Muscle of back (tissue), 13 donors: ENCODE data around the gene TPM1. TPM values are rescaled to one million over a fixed set of nuclear protein-coding genes. Genes with fewer than 3 reads are reported as not detected.
"Not testable (repeated sequence)": the region's sequence is repeated elsewhere in the genome, so short reads cannot be mapped to it uniquely, and the experiment has no call there.

Source experiments
- DNase-seq, 3 donors: peaks; one replicate each; pipeline versions ENCODE4 v3.0.0 to v3.0.0-alpha.2; 2013
- long read RNA-seq, 9 donors: transcript quantifications; one replicate each; lab custom pipeline, GENCODE V29; 2026
- polyA plus RNA-seq, 10 donors: library from polyadenylated mRNA; unstranded; fragments of 120-200 nt; gene quantifications; one replicate each; pipeline ENCODE4 v1.2.1, GENCODE V29; 2013; ENCODE audit not compliant: insufficient read length in 10 of 10

The TPM1 gene
- 1,000 to 10,000 TPM; 2,228 to 6,779 (median 5,546) TPM for polyA plus RNA-seq
- long read RNA-seq, donor 1, transcript TPM1-233 (2 exons, 3,957 nt) = minor isoform, 46 of 3,733 reads
- long read RNA-seq, donor 1, transcript TPM1-222 (2 exons, 537 nt) = minor isoform, 76 of 3,733 reads
- long read RNA-seq, donor 1, transcript TPM1-207 (10 exons, 1,049 nt) = major isoform, 1,880 of 3,733 reads
- long read RNA-seq, donor 1, transcript TPM1-206 (9 exons, 1,717 nt) = minor isoform, 5 of 3,733 reads
- long read RNA-seq, donor 1, partial matches to known transcripts = 1,492 of 3,733 reads
- long read RNA-seq, donor 1, other reads (novel, unspliced or antisense) = 220 of 3,733 reads
- long read RNA-seq, donor 2, transcript TPM1-222 (2 exons, 537 nt) = minor isoform, 113 of 4,607 reads
- long read RNA-seq, donor 2, transcript TPM1-213 (2 exons, 658 nt) = minor isoform, 5 of 4,607 reads
- long read RNA-seq, donor 2, transcript TPM1-233 (2 exons, 3,957 nt) = minor isoform, 42 of 4,607 reads
- long read RNA-seq, donor 2, transcript TPM1-207 (10 exons, 1,049 nt) = major isoform, 2,098 of 4,607 reads
- long read RNA-seq, donor 2, partial matches to known transcripts = 2,251 of 4,607 reads
- long read RNA-seq, donor 2, other reads (novel, unspliced or antisense) = 85 of 4,607 reads
- long read RNA-seq, donor 3, partial matches to known transcripts = 0 of 4 reads
- long read RNA-seq, donor 3, other reads (novel, unspliced or antisense) = 0 of 4 reads
- long read RNA-seq, donor 4, transcript TPM1-207 (10 exons, 1,049 nt) = major isoform, 1,449 of 2,896 reads
- long read RNA-seq, donor 4, transcript TPM1-233 (2 exons, 3,957 nt) = minor isoform, 26 of 2,896 reads
- long read RNA-seq, donor 4, transcript TPM1-222 (2 exons, 537 nt) = minor isoform, 43 of 2,896 reads
- long read RNA-seq, donor 4, partial matches to known transcripts = 988 of 2,896 reads
- long read RNA-seq, donor 4, other reads (novel, unspliced or antisense) = 381 of 2,896 reads
- long read RNA-seq, donor 5, transcript TPM1-213 (2 exons, 658 nt) = minor isoform, 11 of 4,634 reads
- long read RNA-seq, donor 5, transcript TPM1-233 (2 exons, 3,957 nt) = minor isoform, 99 of 4,634 reads
- long read RNA-seq, donor 5, transcript TPM1-222 (2 exons, 537 nt) = minor isoform, 93 of 4,634 reads
- long read RNA-seq, donor 5, transcript TPM1-207 (10 exons, 1,049 nt) = major isoform, 1,944 of 4,634 reads
- long read RNA-seq, donor 5, partial matches to known transcripts = 2,213 of 4,634 reads
- long read RNA-seq, donor 5, other reads (novel, unspliced or antisense) = 256 of 4,634 reads
- long read RNA-seq, donor 6, transcript TPM1-233 (2 exons, 3,957 nt) = minor isoform, 33 of 4,851 reads
- long read RNA-seq, donor 6, transcript TPM1-222 (2 exons, 537 nt) = minor isoform, 86 of 4,851 reads
- long read RNA-seq, donor 6, transcript TPM1-207 (10 exons, 1,049 nt) = major isoform, 2,473 of 4,851 reads
- long read RNA-seq, donor 6, partial matches to known transcripts = 1,930 of 4,851 reads
- long read RNA-seq, donor 6, other reads (novel, unspliced or antisense) = 307 of 4,851 reads
- long read RNA-seq, donor 7, transcript TPM1-206 (9 exons, 1,717 nt) = minor isoform, 7 of 2,366 reads
- long read RNA-seq, donor 7, transcript TPM1-207 (10 exons, 1,049 nt) = major isoform, 1,234 of 2,366 reads
- long read RNA-seq, donor 7, transcript TPM1-222 (2 exons, 537 nt) = minor isoform, 27 of 2,366 reads
- long read RNA-seq, donor 7, transcript TPM1-233 (2 exons, 3,957 nt) = minor isoform, 23 of 2,366 reads
- long read RNA-seq, donor 7, partial matches to known transcripts = 933 of 2,366 reads
- long read RNA-seq, donor 7, other reads (novel, unspliced or antisense) = 131 of 2,366 reads
- long read RNA-seq, donor 8, transcript TPM1-222 (2 exons, 537 nt) = minor isoform, 39 of 1,250 reads
- long read RNA-seq, donor 8, transcript TPM1-207 (10 exons, 1,049 nt) = major isoform, 551 of 1,250 reads
- long read RNA-seq, donor 8, transcript TPM1-233 (2 exons, 3,957 nt) = minor isoform, 16 of 1,250 reads
- long read RNA-seq, donor 8, transcript TPM1-206 (9 exons, 1,717 nt) = minor isoform, 6 of 1,250 reads
- long read RNA-seq, donor 8, partial matches to known transcripts = 559 of 1,250 reads
- long read RNA-seq, donor 8, other reads (novel, unspliced or antisense) = 60 of 1,250 reads
- long read RNA-seq, donor 9, transcript TPM1-207 (10 exons, 1,049 nt) = major isoform, 351 of 698 reads
- long read RNA-seq, donor 9, transcript TPM1-233 (2 exons, 3,957 nt) = minor isoform, 16 of 698 reads
- long read RNA-seq, donor 9, transcript TPM1-222 (2 exons, 537 nt) = minor isoform, 10 of 698 reads
- long read RNA-seq, donor 9, partial matches to known transcripts = 293 of 698 reads
- long read RNA-seq, donor 9, other reads (novel, unspliced or antisense) = 22 of 698 reads

GRCh38 chr15:63041974-63042876 is at the start of gene TPM1:
Gene TPM1 (plus strand): TSS chr15:63042747. CDS start chr15:63042830, 83 bp downstream.
- peak; percentile 74 to 95 (median 82) for DNase-seq

DNA sequence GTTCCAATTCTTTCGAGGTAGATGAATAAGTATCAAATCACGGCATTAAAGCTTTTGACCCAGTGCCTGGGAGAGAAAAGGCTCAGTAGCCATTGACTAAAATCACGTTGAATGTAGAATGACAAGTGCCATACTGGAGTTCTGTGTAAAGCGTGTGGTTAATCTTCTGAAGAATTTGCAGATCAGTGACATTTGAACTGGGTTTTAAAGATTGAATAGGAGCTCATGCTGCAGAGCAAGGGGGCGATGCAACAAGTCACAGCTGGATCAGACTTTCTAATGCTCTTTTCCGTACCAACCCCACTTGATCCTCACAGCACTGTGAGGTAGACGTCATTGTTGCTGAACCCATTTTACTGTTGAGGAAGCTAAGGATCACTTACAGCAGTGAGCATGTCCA is 49.5 kb upstream of the TPM1 start:
- DNase-seq = no peak

GRCh38 chr15:62993632-62994031 is 48.9 kb upstream of the TPM1 start:
- DNase-seq = not testable (repeated sequence)

DNA sequence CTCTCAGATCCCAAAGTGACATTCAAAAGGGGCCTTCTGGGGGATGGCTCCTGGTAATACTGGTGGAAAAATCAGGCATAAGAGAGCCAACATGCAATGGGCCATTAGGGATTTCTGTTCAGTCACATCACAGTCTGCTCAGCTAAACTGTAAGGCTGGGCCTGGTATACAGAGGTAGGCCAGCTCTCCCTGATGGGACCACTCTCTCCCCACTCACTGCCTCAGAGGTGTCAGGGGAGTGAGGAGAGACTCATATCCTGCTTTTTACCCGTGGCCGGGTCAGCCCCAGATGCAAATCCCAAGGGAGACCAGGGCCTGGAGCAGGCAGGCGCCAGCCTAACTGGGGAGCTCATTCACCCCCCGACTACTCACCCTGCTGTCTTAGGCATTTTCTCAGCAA is 48.1 kb upstream of the TPM1 start:
- no peak for DNase-seq

DNA sequence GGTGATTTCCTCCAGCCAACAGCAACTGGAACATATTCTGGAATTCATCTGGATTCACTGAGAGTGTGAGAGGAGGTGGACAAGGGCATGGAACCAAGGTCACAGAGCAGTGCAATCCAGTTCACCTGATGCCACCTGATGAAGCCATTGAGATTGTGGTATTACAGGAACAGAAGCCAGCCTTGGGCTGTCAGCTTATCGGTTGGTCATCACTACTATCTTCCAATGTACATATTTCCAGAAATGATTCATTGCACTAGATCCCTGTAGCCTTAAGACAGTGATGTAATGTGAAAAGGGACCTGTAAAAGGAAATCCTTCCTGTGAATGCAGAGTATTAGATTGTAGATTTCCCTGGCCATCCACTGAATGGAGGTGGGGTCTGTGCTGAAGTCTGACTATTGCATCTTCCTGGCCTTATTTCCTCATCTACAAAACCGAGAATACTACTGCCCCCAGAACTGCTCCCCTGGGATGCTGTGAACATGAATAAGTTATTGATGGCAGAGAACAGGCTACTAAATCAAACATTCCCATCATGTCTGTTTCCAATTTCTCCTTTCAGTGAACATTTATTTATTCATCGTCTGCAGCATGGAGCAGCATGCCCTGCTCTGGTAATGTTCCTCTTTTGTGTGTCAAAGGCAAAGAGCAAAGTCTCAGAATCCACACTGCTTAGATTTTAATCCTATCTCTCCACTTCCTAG is 47.4 kb upstream of the TPM1 start:
- DNase-seq = peak in 1 of 3 donors; percentile 68

GRCh38 chr15:62997441-62997840 is 45.1 kb upstream of the TPM1 start:
- no peak for DNase-seq

DNA sequence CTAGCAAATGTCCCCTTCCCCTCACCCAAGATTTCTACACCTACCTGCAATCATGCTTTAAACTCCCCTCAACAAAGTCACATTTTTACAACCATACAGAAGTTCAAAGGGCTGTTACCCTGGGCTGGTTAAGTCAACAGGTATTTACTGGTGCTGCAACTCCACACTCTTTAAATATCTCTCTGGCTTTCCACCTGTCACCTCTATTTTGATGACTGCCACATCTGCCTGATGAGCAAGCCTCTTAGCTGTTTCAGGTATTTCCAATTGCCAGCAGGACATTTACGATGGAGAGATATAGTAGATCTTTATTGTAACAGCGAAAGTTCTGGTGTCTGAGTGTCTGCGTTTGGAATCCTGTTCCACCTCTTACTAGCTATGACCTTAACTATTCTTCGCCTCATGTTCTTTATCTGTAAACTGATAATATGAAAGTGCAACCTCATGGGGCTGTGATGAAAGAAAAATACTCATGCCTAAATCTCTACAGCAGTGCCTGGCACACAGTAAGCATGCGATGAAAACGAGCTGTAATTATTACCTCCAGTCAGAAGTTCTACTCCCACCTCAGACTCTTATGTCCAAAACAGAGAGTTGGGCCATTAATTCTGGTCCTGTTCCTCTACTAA is 44.2 kb upstream of the TPM1 start:
- no peak for DNase-seq

DNA sequence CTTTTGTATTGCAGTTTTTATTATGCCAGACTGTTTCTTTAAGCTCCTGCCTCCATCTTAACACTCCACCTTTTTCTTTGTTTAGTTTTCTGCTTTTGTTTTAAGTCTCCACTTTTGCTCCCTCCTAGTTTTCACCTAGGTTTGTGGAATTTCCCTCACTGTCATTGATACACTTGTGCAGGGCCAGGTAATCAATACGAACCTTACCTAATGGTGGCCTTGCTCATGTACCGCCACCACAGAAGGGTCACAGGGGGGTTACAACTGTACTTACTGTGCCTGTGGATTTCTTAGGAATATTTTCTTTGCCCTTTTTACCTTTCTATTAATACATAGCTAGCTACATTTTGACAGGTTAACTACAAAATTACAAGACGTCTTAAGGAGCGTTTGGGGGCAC is 43.4 kb upstream of the TPM1 start:
- DNase-seq = no peak

DNA sequence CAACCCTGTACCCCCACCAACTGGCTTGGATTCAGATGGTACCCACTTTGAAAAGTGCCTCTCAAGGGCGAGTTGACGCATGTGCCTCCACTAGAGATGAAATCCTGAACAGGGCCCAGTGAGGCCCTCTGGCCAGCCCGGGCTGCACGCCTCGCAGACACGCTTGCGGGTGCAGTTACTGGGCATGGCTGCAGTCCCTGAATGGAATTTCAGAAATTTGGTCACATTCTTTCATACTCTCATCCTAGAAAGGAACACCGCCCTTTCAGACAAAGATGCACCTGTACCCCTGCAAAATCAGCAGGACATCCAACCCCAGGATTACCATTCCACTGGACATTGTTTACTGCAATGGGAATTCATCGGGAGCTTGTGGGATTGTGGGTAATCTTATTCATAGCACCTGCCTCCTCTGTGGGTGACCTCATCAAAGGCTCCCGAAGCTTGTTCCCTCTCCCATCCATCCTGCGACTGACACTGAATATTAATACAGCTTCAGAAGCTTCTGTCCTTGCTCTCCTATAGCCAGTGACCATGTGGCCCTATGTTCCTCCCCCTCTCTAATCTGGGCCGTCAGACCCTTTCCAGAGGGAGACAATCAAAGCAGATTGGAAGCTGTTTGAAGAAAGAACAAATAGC is 42.5 kb upstream of the TPM1 start:
- no peak for DNase-seq

- no peak for DNase-seq
These were observed 41.8 kb upstream of the TPM1 start for GRCh38 chr15:63000706-63001105.

- no peak for DNase-seq
These were observed 38.3 kb upstream of the TPM1 start for GRCh38 chr15:63004211-63004610.

- DNase-seq = no peak
These were observed 36.3 kb upstream of the TPM1 start for GRCh38 chr15:63006032-63006878.

GRCh38 chr15:63008333-63009049 is 34.1 kb upstream of the TPM1 start:
- no peak for DNase-seq

- DNase-seq = no peak
These were observed 32.2 kb upstream of the TPM1 start for GRCh38 chr15:63010386-63010785.
